Measurements from ENCODE around the gene MAPT.
"Not testable (repeated sequence)": the region's sequence is repeated elsewhere in the genome, so short reads cannot be mapped to it uniquely, and the experiment has no call there.

MAPT gene

GRCh38 chr17:46019408-46019925 is 125.1 kb downstream of the MAPT start:
- DNase-seq, result not testable (repeated sequence)

- no peak for DNase-seq
Measured at GRCh38 chr17:46020023-46020761, 125.8 kb downstream of the MAPT start.

GRCh38 chr17:46020998-46021397 is 126.6 kb downstream of the MAPT start:
- DNase-seq, result no peak

- not testable (repeated sequence) for DNase-seq
Measured at GRCh38 chr17:46023366-46023765, 129.0 kb downstream of the MAPT start.

GRCh38 chr17:46023783-46024388 is 129.5 kb downstream of the MAPT start:
- DNase-seq, result no peak

GRCh38 chr17:46024590-46024989 is 130.2 kb downstream of the MAPT start:
- no peak for DNase-seq

- DNase-seq, result no peak
Measured at GRCh38 chr17:46025060-46025459, 130.7 kb downstream of the MAPT start.

- DNase-seq, result no peak
Measured at GRCh38 chr17:46025510-46026165, 131.3 kb downstream of the MAPT start.

- DNase-seq, result no peak
Measured at GRCh38 chr17:46026166-46027047, 132.1 kb downstream of the MAPT start.

GRCh38 chr17:46027048-46027975 is 133.0 kb downstream of the MAPT start:
- DNase-seq, result no peak

GRCh38 chr17:46027976-46028325 is 133.6 kb downstream of the MAPT start:
- no peak for DNase-seq

- no peak for DNase-seq
Measured at GRCh38 chr17:46028374-46028773, 134.0 kb downstream of the MAPT start.

GRCh38 chr17:46028981-46029565 is 134.7 kb downstream of the MAPT start:
- DNase-seq, result no peak

GRCh38 chr17:46029627-46030026 is 135.3 kb downstream of the MAPT start:
- DNase-seq, result no peak

- DNase-seq, result no peak
Measured at GRCh38 chr17:46030752-46031151, 136.4 kb downstream of the MAPT start.

GRCh38 chr17:46031440-46031839 is 137.1 kb downstream of the MAPT start:
- no peak for DNase-seq

- DNase-seq, result no peak
Measured at GRCh38 chr17:46031920-46032319, 137.6 kb downstream of the MAPT start.

- no peak for DNase-seq
Measured at GRCh38 chr17:46032909-46033308, 138.6 kb downstream of the MAPT start.

GRCh38 chr17:46033392-46033791 is 139.0 kb downstream of the MAPT start:
- DNase-seq, result no peak

- no peak for DNase-seq
Measured at GRCh38 chr17:46035112-46035818, 140.9 kb downstream of the MAPT start.

GRCh38 chr17:46036491-46036890 is 142.1 kb downstream of the MAPT start:
- DNase-seq, result no peak

All from DMS153 (cell line).